ENCODE measurements around the gene SH3GL1.

- TF ChIP-seq, protein P1, sequence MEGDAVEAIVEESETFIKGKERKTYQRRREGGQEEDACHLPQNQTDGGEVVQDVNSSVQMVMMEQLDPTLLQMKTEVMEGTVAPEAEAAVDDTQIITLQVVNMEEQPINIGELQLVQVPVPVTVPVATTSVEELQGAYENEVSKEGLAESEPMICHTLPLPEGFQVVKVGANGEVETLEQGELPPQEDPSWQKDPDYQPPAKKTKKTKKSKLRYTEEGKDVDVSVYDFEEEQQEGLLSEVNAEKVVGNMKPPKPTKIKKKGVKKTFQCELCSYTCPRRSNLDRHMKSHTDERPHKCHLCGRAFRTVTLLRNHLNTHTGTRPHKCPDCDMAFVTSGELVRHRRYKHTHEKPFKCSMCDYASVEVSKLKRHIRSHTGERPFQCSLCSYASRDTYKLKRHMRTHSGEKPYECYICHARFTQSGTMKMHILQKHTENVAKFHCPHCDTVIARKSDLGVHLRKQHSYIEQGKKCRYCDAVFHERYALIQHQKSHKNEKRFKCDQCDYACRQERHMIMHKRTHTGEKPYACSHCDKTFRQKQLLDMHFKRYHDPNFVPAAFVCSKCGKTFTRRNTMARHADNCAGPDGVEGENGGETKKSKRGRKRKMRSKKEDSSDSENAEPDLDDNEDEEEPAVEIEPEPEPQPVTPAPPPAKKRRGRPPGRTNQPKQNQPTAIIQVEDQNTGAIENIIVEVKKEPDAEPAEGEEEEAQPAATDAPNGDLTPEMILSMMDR (conservative IDR thresholded peaks at IDR 0.05; ENCODE audit: low read depth, low read length) = no peak
- no peak for TF ChIP-seq EZH2 (IDR thresholded peaks at IDR 0.05; ENCODE audit: borderline replicate concordance, low read depth, low read length, poor library complexity, severe bottlenecking)
Observed at GRCh38 chr19:4391306-4391693, 9.0 kb downstream of the SH3GL1 start.
